Sigmoid colon (tissue), 7 donors: ENCODE results near the gene MRS2. TPM values are rescaled to one million over a fixed set of nuclear protein-coding genes. Genes with fewer than 3 reads are reported as not detected.

Source experiments
- DNase-seq: peaks from one replicate; pipeline ENCODE4 v3.0.0-alpha.2; 2019
- H3K27ac ChIP-seq, 4 donors: fragments of 200-600 bp; sonication (generic); one replicate each; pipeline ENCODE4 v1.5.1; 2016 to 2019; ENCODE audit warnings: mild to moderate bottlenecking in 1 of 4
- H3K27me3 ChIP-seq, 3 donors: fragments of 200-600 bp; sonication (generic); one replicate each; pipeline ENCODE4 v1.5.1; 2019; ENCODE audit warnings: mild to moderate bottlenecking in 1 of 3
- H3K36me3 ChIP-seq, 4 donors: fragments of 200-600 bp; sonication (generic); one replicate each; pipeline ENCODE4 v1.5.1; 2016 to 2019
- H3K4me1 ChIP-seq, 4 donors: fragments of 200-600 bp; sonication (generic); one replicate each; pipeline ENCODE4 v1.5.1; 2017 to 2019
- H3K4me3 ChIP-seq, 4 donors: fragments of 200-600 bp; sonication (generic); one replicate each; pipeline ENCODE4 v1.5.1; 2017 to 2019; ENCODE audit warnings: mild to moderate bottlenecking in 2 of 4, moderate library complexity in 1 of 4
- H3K9me3 ChIP-seq, 4 donors: fragments of 200-600 bp in 3 of 4; sonication (generic) in 3 of 4; one replicate each; pipeline versions ENCODE4 v1.5.1 to v1.6.1; 2013 to 2019
- EP300 ChIP-seq, 4 donors: sonication (generic); formaldehyde crosslinking; IDR thresholded peaks; one replicate each; pipeline ENCODE4 v1.6.1; 2017; ENCODE audit warnings: antibody characterized with exemption in 4 of 4
- POLR2A ChIP-seq, 2 donors: fragments of 450-650 bp; IDR thresholded peaks; one replicate each; pipeline ENCODE4 v1.6.1; 2016; ENCODE audit warnings: antibody characterized with exemption in 2 of 2, mild to moderate bottlenecking in 2 of 2, moderate library complexity in 2 of 2
- POLR2AphosphoS5 ChIP-seq, 4 donors: sonication (generic); formaldehyde crosslinking; IDR thresholded peaks; one replicate each; pipeline ENCODE4 v1.6.1; 2017; ENCODE audit warnings: antibody characterized with exemption in 4 of 4
- WGBS, 2 donors: extraction: QIAGEN DNeasy Blood & Tissue Kit; methylation state at CpG; one replicate each; pipeline ENCODE4 v1.1.7; 2013; 5-methylcytosine and 5-hydroxymethylcytosine counted together
- intact Hi-C: fragments of 100-400 bp; cut with DNase I; formaldehyde crosslinking; loops from one replicate; pipeline ENCODE4 v1.15.1; 2023
- polyA plus RNA-seq, 3 donors: library from polyadenylated mRNA; stranded (reverse); fragments of 200-250 nt; gene quantifications; one replicate each; pipeline ENCODE4 v1.2.3, GENCODE V29; 2013
- total RNA-seq, 4 donors: library from RNA; depleted of rRNA; stranded (reverse); fragments of >200 nt; gene quantifications; one replicate each; pipeline ENCODE4 v1.1.0, GENCODE V29; 2016
- TF ChIP-seq, protein P1 (sequence below), 4 experiments: fragments of 450-650 bp in 3 of 4; fragments of 200-600 bp in 1 of 4; IDR thresholded peaks; one replicate each; pipeline ENCODE4 v1.5.1; 2016 to 2019; ENCODE audit warnings: antibody characterized with exemption in 4 of 4, mild to moderate bottlenecking in 3 of 4, moderate library complexity in 2 of 4
- donor health status: healthy with polysubstance abuse.
- donor health status: Bipolar disorder and iron deficiency.
- donor health status: healthy.

The MRS2 gene
- total and polyA plus RNA-seq, 7 donors, result 9.0 to 33.5 (median 21.4) TPM

DNA sequence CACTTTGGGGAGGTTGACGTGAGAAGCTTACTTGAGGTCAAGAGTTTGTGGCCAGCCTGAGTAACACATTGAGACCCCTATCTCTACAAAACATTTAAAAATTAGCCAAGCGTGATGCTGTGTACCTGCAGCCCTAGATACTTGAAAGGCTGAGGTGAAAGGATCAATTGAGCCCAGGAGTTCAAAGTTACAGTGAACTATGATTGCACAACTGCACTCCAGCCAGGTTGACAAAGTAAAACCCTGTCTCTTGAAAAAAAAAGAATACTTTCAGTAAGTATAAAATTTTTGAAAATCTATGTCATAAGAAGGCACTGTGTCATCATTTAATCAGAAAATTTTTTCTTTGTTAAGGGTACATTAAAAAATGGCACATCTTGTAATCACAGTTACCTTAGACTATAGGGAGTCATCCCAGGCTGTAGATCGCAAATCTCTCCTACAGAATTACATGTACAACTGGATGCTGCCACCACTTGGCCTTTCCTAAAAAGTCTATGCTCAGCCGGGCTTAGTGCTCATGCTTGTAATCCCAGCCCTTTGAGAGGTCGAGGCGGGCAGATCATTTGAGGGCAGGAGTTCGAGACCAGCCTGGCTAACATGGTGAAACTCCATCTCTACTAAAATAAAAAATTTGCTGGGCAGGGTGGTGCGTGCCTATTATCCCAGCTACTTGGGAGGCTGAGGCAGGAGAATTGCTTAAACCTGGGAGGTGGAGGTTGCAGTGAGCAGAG, 17.0 kb upstream of the MRS2 start:
- TF ChIP-seq POLR2A (IDR thresholded peaks at IDR 0.05), result no peak
- TF ChIP-seq, protein P1, sequence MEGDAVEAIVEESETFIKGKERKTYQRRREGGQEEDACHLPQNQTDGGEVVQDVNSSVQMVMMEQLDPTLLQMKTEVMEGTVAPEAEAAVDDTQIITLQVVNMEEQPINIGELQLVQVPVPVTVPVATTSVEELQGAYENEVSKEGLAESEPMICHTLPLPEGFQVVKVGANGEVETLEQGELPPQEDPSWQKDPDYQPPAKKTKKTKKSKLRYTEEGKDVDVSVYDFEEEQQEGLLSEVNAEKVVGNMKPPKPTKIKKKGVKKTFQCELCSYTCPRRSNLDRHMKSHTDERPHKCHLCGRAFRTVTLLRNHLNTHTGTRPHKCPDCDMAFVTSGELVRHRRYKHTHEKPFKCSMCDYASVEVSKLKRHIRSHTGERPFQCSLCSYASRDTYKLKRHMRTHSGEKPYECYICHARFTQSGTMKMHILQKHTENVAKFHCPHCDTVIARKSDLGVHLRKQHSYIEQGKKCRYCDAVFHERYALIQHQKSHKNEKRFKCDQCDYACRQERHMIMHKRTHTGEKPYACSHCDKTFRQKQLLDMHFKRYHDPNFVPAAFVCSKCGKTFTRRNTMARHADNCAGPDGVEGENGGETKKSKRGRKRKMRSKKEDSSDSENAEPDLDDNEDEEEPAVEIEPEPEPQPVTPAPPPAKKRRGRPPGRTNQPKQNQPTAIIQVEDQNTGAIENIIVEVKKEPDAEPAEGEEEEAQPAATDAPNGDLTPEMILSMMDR (IDR thresholded peaks at IDR 0.05), result no peak
- TF ChIP-seq POLR2AphosphoS5 (IDR thresholded peaks at IDR 0.05), result no peak
- TF ChIP-seq EP300 (IDR thresholded peaks at IDR 0.05), result no peak
- Histone ChIP-seq H3K27ac (no peak overlapping the region), H3K4me1 (no peaks in the 10 kb centered on the region), H3K27me3 (no peaks in the 10 kb centered on the region), H3K4me3 (no peak overlapping the region), H3K9me3 (no peaks in the 10 kb centered on the region), H3K36me3 (no peaks in the 10 kb centered on the region)
- DNase-seq, result no peak
- WGBS, 2 donors, result 63 to 74% methylated on average over 8 of the region's 8 CpGs
- intact Hi-C loops, result loop anchor here (10.0 kb wide), 1 partner anchor 101 kb away; no protein-coding TSS in a partner anchor

DNA sequence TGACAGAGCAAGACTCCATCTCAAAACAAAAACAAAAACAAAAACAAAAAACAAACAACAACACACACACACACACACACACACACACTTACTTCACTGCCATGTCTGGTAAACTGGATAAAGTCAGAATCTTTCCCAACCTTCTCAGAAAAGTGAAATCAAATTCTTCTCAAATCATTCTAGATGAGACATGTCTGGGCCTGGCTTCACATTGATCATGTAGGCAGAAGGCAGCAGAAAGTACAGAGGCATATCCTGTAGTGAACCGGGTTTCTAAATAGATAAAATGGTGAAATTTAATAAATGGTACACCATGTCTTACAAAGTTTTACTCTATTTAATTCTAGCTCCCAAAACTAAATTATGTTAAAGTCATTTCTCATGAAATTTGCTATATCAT, 14.9 kb upstream of the MRS2 start:
- no peaks in the 10 kb centered on the region for H3K9me3 ChIP-seq
- WGBS, 2 donors, result 86 to 89% methylated on average over 1 of the region's 1 CpG
- H3K4me3 ChIP-seq, result no peak overlapping the region
- H3K36me3 ChIP-seq, result no peaks in the 10 kb centered on the region
- DNase-seq, result no peak
- H3K4me1 ChIP-seq, result no peaks in the 10 kb centered on the region
- TF ChIP-seq EP300 (IDR thresholded peaks at IDR 0.05) (no peak), POLR2AphosphoS5 (IDR thresholded peaks at IDR 0.05) (no peak), POLR2A (IDR thresholded peaks at IDR 0.05) (no peak)
- TF ChIP-seq, protein P1 (IDR thresholded peaks at IDR 0.05), result no peak
- H3K27ac ChIP-seq, result no peak overlapping the region
- no peaks in the 10 kb centered on the region for H3K27me3 ChIP-seq
- intact Hi-C loops, result loop anchor here (10.0 kb wide), 1 partner anchor 103 kb away; no protein-coding TSS in a partner anchor

DNA sequence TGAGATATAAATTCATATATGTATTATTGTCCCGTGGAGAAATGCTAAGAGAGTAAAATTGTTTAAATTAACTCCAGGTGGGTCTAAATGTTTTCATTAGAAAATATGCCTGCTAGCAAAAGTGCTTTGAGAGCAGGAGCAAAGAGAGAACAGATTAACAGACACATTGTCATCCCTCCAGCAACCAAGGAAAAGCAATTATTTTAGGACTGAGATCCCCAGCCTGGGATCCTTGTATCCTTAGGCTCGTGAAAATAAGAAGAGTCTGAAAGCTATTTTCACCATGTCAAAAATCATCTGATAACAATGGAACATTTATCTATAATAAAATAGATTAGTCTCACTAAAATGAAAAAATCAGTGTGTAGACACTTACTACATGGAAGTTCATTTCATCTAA, 11.5 kb upstream of the MRS2 start:
- WGBS, 2 donors, result 70 to 79% methylated on average over 2 of the region's 2 CpGs
- intact Hi-C loops, result no loop called here
- Histone ChIP-seq H3K9me3 (peaks cover 0 to under 1% (median 0%) of the 10 kb centered on the region in 4 donors), H3K27ac (no peak overlapping the region), H3K27me3 (peaks cover 0 to 5% (median 4%) of the 10 kb centered on the region in 3 donors), H3K4me3 (no peak overlapping the region), H3K4me1 (no peaks in the 10 kb centered on the region), H3K36me3 (no peaks in the 10 kb centered on the region)
- no peak for TF ChIP-seq POLR2AphosphoS5 (IDR thresholded peaks at IDR 0.05)
- no peak for TF ChIP-seq EP300 (IDR thresholded peaks at IDR 0.05)
- TF ChIP-seq POLR2A (IDR thresholded peaks at IDR 0.05), result no peak
- TF ChIP-seq, protein P1 (IDR thresholded peaks at IDR 0.05), result no peak
- DNase-seq, result no peak

DNA sequence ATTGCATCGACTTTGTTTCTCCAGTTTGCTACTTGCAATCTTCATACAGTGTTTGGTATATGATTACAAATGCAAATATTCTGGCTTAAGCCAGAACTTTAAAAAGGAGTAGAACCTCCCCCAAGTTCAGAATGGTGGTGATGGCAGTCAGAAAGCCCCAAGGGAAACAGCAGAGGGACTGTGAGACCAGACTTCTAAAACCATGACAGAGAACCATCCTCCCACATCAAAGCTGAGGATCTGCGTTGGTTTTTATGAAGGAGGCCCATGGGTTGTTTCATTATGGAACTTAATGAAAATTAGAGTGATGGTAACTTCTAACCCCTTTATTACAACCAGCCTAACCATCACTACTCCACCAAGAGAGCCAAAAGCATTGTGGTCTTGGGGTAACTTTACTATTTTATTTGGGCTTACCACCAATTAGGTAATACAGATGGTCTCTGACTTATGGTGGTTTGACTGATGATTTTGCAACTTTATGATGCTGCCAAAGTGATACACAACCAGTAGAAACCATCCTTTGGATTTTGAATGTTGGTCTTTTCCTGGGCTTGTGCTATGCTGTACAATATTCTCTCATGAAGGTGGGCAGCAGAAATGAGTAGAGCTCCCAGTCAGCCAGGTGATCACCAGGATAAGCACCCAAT, 10.9 kb upstream of the MRS2 start:
- DNase-seq, result no peak
- H3K4me3 ChIP-seq, result no peak overlapping the region
- H3K27ac ChIP-seq, result no peak overlapping the region
- H3K36me3 ChIP-seq, result no peaks in the 10 kb centered on the region
- H3K27me3 ChIP-seq, result peaks cover 0 to 12% (median 4%) of the 10 kb centered on the region in 3 donors
- peaks cover 0 to 6% (median 0%) of the 10 kb centered on the region in 4 donors for H3K9me3 ChIP-seq
- no peak for TF ChIP-seq EP300 (IDR thresholded peaks at IDR 0.05)
- no peak for TF ChIP-seq POLR2A (IDR thresholded peaks at IDR 0.05)
- TF ChIP-seq POLR2AphosphoS5 (IDR thresholded peaks at IDR 0.05), result no peak
- TF ChIP-seq, protein P1 (IDR thresholded peaks at IDR 0.05), result no peak
- intact Hi-C loops, result no loop called here
- no peaks in the 10 kb centered on the region for H3K4me1 ChIP-seq
- 69 to 85% methylated on average over 2 of the region's 2 CpGs for WGBS, 2 donors
